Liver (tissue), 3 donors: ENCODE results near the gene LAMB4.

Experiments used
- ATF3 ChIP-seq: IDR thresholded peaks from 2 replicates; pipeline ENCODE4 v1.6.1; 2016; ENCODE audit warnings: antibody characterized with exemption
- CTCF ChIP-seq: fragments of 150-350 bp; IDR thresholded peaks from 2 replicates; pipeline ENCODE4 v1.5.1; 2017; ENCODE audit warnings: improper control_type of control experiment, low read depth, low read length; ENCODE audit not compliant: missing input control
- GABPA ChIP-seq, 2 donors: IDR thresholded peaks in 1 of 2; conservative IDR thresholded peaks in 1 of 2; 2 replicates each; pipeline ENCODE4 v1.6.1; 2016; ENCODE audit warnings: antibody characterized with exemption in 2 of 2, mild to moderate bottlenecking in 1 of 2, moderate library complexity in 1 of 2
- REST ChIP-seq: IDR thresholded peaks from 2 replicates; pipeline ENCODE4 v1.6.1; 2016; ENCODE audit warnings: antibody characterized with exemption, mild to moderate bottlenecking
- RXRA ChIP-seq, 2 donors: IDR thresholded peaks; 2 replicates each; pipeline ENCODE4 v1.6.1; 2017 to 2018; ENCODE audit warnings: antibody characterized with exemption in 2 of 2, mild to moderate bottlenecking in 1 of 2
- YY1 ChIP-seq: IDR thresholded peaks from 2 replicates; pipeline ENCODE4 v1.6.1; 2016; ENCODE audit warnings: antibody characterized with exemption, mild to moderate bottlenecking
- donor health status: healthy.
- donor health status: healthy.

- TF ChIP-seq CTCF = no peak
- TF ChIP-seq REST = no peak
- TF ChIP-seq ATF3 = no peak
- no peak for TF ChIP-seq YY1
- TF ChIP-seq GABPA (IDR thresholded peaks at IDR 0.05 in 1 of 2, conservative IDR thresholded peaks at IDR 0.05 in 1 of 2) = no peak
- no peak for TF ChIP-seq RXRA (IDR thresholded peaks at IDR 0.05)
Measured at GRCh38 chr7:107996072-107996882, 133.9 kb downstream of the LAMB4 start.
